SW480 (cell line): ENCODE data around the gene CIB4.
"Not testable (repeated sequence)": the region's sequence is repeated elsewhere in the genome, so short reads cannot be mapped to it uniquely, and the experiment has no call there.

ENCODE experiments used
- DNase-seq: peaks from one replicate; pipeline ENCODE4 v3.0.0-alpha.2; 2016; ENCODE audit warnings: low spot score

Gene CIB4

DNA sequence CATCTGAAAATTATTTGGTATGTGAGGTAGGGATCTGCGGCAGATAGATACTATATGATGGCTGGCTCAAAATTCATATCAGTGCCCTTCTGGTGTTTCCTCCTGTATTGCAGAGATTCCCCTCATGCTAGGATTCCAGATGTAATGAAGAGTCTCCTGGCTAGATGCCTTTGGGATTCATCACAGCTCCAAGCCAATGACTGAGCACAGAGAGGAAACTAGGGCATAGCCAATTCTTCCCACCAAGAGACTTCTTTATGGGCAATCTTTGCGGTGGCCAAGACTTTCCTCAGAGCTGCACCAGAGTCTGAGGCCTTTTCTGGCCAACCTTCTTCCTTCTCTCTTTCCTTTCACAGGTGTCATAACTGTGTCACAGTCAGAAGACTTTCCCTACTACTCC lies 25.5 kb upstream of the CIB4 start:
- DNase-seq: no peak

DNA sequence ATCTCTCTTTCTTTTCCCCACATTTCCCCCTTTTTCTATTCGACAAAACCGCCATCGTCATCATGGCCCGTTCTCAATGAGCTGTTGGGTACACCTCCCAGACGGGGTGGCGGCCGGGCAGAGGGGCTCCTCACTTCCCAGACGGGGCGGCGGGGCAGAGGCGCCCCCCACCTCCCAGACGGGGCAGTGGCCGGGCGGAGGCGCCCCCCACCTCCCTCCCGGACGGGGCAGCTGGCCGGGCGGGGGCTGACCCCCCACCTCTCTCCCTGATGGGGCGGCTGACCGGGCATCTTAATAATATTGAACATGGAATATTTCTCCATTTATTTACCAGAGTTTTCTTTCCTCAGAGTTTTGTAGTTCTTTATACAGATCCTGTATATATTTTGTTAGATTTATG lies 24.1 kb upstream of the CIB4 start:
- not testable (repeated sequence) for DNase-seq

DNA sequence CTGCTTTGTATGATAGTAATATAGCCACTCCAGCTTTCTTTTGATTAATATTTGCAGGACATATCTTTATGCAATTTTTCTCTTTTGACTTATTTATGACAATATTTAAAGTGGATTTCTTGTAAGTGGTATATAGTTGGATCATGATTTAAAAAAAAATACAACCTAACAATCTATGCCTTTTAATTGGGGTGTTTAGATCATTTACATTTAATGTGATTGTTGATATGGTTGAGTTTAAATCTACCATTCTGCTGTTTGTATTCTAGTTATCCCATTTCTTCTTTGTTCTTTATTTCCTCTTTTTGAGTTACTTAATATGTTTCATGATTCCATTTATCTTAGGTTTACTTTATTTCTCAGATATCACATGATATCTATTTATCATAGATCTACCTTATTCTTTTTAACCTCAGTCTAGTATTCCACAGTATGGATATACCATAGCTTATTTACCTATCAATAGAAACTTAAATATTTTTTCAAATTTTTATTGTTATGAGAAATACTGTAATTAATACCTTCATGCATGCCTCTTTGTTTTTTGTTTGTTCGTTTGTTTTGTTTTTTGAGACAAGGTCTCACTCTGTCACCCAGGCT lies 19.3 kb upstream of the CIB4 start:
- DNase-seq: no peak

DNA sequence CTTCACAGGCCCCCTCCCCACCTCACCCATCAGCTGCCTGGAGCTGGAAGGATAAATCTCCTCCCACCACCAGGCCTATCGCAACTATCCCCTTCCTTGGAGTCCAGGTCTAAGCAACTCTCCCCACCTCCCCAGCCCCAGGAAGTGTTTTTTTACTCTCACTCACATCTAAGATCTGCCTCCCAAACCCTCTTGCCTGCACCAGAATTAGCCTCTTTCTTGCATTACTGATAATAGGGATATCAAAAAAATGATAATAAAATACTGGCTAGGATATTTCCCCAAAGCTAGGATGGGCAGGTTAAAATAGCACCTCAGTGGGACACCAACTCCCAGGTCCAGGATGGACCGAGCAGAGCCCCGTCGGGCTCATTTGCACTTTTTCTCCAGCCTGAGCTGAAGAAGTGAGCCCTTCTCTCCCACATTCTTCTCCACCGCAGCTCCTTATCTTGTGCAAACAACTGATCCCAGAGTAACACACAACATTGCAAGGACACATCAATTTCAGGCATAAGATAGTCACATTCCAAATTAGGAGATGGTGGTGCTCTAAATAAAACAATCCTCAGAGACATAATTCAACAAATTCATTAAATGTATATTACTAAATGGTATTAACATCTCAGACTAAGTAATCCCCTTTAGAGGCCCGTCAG lies 17.7 kb upstream of the CIB4 start:
- no peak for DNase-seq

DNA sequence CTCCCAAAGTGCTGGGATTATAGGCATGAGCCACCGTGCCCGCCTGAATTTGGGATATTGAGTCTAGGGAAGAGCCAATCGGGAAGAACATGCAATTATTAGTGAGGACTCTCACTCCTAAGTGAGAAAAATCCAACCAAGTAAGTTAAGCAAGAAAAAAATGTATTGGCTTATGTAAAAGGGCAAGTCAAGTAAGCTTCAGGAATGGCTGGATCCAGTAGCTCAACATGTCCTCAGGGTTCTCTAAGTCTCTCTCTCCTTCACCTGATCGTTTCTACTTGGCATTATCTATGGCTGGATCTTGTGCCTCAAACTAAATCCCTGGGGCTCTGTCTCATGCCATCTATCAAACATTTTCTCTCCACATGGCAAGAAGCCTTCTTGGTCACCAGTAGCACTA lies 16.1 kb upstream of the CIB4 start:
- no peak for DNase-seq

DNA sequence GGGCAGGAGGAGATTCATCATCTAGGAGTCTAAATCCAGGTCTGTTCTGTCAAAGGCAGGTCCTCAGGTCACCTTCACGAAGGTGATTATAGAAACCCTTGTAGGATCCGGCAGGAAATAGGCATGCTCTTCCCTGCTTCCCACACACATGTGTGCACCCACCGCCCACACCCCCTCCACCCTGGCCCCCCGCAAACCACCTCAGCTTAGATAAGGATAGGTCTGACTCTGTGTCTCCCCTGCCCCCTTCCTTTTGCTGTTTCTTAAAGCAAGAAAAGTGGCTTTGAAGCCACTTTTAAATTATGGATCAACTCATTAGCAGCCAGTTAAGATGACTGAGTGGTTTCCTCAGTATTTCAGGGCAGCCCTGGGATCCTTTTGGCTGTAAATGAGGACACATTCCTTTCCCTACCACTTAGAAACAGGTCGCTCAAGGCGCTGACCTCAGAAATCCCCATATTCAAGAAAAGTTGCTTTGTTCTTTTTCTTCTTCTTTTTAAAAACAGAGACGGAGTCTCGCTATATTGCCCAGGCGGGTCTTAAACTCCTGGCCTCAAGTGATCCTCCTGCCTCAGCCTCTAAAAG lies 14.5 kb upstream of the CIB4 start:
- DNase-seq: no peak

DNA sequence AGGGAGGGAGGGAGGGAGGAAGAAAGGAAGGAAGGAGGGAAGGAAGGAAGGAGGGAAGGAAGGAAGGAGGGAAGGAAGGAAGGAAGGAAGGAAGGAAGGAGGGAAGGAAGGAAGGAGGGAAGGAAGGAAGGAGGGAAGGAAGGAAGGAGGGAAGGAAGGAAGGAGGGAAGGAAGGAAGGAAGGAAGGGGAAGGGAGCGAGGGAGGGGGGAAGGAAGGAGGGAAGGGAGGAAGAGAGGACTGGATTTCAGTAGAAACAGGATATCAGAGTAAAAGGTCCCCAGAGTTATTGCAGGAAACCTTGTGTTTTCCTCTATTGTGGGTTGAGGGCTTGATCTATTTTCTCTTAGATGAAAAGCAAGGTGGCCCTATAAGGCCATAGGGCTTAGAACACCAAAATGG lies 14.0 kb upstream of the CIB4 start:
- DNase-seq: not testable (repeated sequence)

DNA sequence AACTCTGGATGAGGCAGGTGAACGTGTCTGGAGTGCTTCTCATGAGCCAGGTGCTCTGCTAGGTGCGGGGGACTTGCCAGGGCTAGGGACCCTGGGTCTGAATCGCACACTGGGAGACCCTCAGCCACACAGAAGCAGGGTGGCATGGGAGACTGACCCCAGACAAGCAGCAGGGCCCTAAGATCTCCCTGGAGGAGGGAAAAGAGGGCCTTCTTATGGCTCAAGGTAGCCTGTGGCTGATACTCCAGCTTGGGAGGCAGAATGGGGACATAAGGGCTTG lies 12.8 kb upstream of the CIB4 start:
- DNase-seq: no peak

DNA sequence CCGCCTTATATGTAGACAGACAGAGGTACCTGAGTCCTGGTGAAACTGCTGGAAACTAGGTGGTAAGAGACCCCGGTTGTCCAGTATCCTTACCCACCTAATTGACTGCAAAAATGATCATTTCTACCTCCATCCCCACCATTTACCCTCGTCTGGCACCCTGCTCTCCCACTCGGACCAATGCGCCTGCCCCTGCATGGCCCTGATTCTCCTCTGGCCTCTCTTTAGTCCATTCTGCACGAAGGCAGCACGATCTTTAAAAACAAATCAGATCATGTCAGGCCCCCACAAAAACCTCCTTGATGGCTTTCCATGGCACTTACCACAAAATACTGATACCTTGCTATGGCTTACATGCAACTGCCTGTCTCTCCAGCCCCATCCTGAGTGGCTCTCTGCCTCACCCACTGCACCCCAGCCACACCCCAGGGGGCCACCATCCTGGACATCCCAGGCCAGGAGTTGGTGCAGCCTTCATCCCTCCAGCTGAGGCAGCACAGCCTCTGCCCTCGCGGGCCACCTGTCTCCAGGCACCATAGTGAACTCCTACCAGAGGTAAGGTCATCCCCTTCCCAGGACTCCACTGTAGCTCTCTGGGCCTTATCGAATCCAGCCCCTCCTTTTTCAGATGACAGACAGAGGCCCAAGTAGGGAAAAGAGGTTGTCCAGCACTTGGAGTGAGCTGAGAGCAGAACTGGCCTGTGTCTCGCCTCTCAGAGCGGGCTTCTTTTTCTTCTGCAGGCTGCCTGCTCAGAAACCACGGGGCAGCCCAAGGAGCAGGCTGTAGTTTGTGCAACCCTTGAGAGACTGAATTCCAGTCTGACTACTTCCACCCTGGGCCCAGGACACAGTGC lies 12.3 kb upstream of the CIB4 start:
- DNase-seq: no peak

DNA sequence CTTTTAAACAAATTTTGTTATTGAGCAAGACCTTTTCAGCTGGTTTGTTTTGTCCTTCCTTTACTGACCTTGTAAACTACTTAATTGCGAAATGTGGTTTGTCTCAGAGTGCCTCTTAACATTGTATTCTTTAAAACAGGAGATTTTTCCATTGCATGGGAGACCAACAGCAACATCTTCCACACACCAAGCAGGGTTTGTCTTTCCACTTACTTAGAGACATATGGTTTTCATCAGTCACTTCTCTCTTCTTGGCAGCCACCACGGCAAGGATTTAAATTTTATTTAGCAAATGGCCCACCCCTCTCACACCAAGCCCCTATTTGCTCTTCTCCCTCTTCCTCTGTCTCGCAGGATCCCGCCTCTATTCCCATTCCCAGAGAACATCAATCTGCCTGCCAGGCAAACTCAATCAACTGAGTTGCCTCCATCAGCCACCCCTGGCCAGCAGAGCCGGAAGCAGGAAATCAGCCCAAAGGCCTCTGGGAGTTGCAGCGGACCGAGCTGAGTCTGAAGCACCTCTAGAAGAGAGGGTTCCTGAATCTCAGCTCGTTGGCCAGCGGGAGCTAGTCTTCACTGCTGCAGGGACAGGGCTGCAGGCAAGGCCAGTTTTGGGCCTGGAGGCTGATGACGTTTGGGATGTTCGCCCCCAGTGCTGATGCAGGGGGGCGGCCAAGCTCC lies 11.3 kb upstream of the CIB4 start:
- DNase-seq: no peak

DNA sequence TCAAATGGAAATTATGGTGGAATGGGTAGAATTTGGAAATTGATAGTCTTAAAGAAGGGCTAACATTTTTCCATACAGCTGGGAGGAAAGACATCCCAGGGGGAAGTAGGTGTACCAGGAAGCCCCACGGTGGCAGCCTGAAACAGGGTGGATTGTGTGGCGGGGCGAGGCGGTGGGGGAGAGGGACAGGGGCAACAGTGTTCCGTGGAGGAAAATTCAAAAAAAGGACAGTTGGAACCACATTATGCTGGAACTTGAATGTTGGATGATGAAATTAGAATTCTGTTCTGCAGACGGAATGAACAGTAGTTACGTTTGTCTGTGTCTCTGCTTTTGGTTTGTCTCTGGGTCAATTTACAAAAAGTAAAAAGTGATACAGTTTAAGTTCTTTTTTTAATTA lies 10.6 kb upstream of the CIB4 start:
- DNase-seq: no peak

DNA sequence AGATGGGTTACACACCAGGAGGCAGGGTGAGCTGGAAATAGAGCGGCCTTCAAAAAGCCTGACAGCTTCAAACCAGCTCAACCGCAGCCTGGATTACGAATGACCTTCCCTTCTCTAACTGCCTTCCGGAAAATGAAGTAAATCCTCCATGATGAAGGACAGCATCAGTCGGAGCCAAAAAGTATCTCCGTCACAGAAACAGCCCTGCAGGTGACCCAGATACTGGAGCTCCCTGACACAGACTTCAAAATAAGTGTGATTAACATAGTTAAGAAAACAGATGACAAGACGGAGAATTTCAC lies 10.3 kb upstream of the CIB4 start:
- no peak for DNase-seq

DNA sequence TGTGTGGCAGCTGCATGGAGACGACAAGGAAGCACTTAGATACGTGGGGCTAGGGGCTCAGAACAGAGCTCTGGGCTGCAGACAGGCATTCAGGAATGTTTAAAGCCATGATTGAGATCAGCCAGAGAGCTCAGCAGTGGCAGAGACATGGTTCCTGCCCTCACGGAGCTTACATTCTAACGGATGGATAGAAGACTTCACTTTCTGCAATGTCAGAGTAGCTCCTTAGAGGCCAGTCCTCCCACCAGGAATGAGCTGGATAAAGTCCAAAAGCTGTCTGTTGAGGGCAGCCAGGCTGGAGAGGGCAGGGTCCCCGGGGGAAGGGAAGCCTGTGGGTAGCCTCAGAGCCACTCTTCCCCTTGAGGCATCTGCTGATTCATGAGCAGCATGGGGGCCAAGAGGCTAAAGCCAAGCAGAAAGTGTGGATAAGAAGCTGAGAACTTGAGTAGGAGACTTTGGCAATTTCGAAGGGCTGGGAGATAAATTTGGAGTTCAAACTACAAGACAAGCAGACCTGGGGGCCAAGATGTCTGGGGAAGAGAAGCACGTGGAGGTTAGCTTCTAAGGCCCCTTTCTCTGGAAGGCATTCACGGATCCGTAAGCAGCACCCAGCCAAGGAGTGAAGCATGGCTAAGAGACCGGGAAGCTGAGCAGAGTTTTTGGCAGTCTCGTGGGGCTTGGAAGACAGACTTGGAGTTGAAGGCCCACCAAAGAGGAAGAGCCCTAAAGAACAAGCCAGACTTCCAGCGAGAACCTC lies 9.7 kb upstream of the CIB4 start:
- DNase-seq: no peak

DNA sequence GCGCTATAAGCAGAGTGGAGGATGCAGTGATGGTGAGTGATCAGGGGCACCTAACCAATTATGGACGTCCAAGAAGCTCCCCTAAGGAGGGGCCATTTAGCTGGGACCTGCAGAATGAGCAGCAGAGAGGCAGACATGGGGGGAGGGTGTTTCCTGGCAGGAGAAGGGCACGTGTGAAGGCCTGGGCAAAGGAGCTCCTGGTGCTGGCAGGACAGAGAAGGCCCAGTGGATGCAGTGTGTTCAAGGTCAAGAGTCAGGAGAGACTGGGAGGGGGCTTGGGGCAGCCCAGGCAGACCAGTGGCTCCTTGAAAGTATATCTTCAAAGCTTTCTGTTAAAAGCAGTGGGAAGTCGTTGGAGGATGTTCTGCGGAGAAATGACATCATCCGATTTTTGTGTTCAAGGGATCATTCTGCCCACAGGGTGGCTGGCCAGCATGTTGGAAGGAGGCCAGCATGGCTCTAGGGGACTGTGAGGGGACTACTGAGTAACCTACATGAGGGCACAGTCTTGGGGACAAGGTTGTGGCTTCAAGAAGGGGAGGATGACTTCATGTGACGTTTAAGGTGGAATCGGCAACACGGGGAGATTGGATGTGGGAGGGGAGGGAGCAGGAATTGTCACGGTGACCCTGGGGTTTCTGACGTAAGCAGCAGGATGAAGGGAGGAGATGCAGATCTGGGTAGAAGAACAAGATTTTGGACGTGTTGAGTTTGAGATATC lies 9.0 kb upstream of the CIB4 start:
- no peak for DNase-seq

DNA sequence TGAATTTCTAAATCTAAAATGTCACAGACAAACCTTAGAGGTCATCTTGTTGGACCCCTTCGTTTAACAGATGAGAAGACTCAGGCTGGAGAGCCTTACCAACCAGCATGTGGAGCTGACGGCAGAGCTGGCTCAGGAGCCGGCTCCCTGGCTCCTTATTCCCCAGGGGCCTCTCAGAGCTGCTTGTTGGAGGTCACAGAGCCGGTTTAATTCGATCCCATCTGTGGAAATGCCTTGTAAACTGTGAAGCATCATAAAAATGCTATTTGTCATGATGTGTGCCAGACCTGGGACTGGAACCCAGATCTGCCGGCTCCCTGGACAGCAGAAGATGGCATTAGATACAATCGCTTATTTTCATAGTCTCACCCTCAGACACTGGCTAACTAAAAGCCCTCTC lies 8.2 kb upstream of the CIB4 start:
- no peak for DNase-seq

DNA sequence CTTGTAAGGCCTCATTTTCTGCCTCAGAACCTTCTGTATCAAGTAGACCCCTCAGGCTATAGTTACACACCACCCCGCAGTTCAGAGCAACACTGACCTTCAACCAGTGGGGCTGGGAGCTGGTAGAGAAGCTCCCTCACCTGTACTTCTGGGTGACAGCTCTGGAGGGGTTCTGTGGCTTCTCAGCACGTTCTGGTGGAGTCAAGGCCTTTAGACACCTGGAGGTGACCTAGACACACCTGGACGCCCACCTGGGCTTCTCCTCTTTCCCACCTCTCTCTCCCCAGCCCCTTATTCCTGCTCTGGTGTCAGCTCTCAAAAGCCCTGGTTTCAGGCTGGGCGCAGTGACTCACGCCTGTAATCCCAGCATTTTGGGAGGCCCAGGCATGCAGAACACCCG lies 7.3 kb upstream of the CIB4 start:
- DNase-seq: no peak

DNA sequence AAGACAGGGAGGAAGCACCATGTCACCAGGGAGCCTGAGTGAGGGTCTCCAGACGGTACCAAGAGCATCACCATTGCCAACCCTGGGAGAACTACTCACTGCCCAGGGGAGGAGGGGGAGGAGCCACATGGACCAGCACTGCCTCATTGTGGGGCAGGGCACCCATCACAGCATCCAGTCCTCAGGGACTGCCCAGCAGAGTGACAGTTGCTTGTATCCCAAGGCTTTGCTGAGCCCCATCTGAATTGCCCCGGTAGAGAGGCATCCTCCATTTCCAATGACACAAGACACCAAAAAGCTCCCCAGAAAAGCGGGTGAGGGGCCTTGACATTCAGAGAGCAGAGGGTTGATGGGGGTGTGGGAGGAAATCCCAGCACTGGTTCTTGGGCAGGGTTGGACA lies 6.8 kb upstream of the CIB4 start:
- no peak for DNase-seq

DNA sequence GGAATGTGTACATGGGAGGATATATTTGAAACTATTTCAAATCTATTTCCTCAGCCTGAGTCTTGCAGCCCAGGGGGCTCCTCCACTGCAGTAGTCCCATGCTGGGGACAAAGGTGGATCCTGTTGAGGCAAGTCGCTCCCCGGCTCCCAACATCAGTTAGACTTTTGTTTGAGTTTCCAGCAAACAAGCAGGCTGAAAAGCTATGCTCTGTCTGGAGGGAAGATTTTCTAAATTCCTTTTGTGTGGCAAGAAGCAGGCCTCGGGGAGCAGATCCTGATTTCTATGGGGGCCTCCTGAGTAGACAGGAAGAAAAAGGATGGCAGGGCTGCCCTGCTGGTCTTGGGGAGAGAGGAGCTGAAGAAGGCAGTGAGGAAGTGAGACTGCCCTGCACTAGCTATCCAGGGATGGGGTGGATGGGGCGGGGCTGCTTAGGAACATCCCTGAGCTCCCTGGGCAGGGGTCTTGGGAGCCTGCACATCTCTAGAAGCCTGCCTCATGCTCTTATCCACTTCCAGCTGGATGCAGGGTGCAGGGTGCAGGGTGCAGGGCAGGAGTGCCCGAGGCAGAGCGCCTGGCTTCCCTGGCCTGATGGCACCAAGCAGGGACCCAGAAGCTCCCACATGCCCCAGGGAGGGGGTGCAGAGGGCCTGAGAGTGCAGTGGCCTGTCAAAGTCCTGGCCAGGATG lies 6.0 kb upstream of the CIB4 start:
- DNase-seq: no peak

DNA sequence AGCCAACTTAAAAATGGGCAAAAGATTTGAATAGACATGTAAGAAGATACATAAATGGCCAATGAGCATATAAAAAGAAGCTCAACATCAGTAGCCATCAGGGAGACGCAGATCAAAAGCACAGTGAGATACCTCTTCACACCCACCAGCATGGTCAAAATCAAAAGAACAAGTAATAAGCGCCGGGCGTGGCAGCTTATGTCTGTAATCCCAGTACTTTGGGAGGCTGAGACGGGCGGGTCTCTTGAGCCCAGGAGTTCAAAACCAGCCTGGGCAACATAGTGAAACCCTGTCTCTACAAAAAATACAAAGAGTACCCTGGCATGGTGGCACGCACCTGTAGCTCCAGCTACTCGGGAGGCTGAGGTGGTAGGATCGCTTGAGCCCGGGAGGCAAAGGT lies 4.6 kb upstream of the CIB4 start:
- no peak for DNase-seq

DNA sequence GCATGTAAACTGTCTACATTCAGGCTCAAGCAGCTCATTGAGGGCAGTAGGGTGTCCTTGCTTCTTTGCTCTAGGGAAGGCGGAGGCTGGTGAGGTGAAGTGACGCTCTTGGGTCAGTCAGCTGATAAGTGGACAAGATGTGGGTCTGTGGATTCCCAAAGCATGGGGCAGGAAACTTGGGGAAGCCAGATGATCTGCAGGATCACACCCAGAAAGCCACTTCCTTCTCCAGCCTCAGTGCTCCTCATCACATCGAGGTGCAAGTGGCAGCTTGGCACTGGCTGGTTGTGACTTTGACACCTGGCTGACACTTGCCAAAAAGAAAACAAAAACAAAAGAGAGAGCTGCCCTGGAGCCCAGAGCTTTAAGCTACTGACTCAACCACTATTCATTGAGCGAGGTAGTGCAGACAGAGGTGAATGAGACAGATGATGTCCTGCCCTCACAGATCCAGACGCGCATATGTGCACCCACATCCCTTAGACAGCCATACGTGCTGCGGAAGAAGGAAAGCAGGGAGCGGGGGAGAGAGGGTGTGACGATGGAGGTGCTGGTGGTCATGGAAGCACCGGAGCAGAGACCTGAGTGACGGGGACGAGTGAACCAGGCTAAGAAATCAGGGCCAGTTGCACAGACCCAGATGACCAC lies 3.1 kb upstream of the CIB4 start:
- no peak for DNase-seq
